ENCODE data around the gene RSRC1.
"Not testable (repeated sequence)": the region's sequence is repeated elsewhere in the genome, so short reads cannot be mapped to it uniquely, and the experiment has no call there.

RSRC1 gene

GRCh38 chr3:158134363-158134762 lies 24.5 kb downstream of the RSRC1 start:
- no peak for DNase-seq

GRCh38 chr3:158140396-158140795 lies 30.5 kb downstream of the RSRC1 start:
- no peak for DNase-seq

- DNase-seq = no peak
Observed at GRCh38 chr3:158148218-158148617, 38.3 kb downstream of the RSRC1 start.

GRCh38 chr3:158152186-158152585 lies 42.3 kb downstream of the RSRC1 start:
- no peak for DNase-seq

GRCh38 chr3:158158969-158159368 lies 49.1 kb downstream of the RSRC1 start:
- no peak for DNase-seq

- no peak for DNase-seq
Observed at GRCh38 chr3:158159714-158160113, 49.8 kb downstream of the RSRC1 start.

- DNase-seq = no peak
Observed at GRCh38 chr3:158160958-158161357, 51.1 kb downstream of the RSRC1 start.

- DNase-seq = no peak
Observed at GRCh38 chr3:158165141-158165655, 55.3 kb downstream of the RSRC1 start.

- no peak for DNase-seq
Observed at GRCh38 chr3:158165730-158166129, 55.8 kb downstream of the RSRC1 start.

- no peak for DNase-seq
Observed at GRCh38 chr3:158166223-158166622, 56.3 kb downstream of the RSRC1 start.

GRCh38 chr3:158167737-158168557 lies 58.1 kb downstream of the RSRC1 start:
- DNase-seq = no peak

- no peak for DNase-seq
Observed at GRCh38 chr3:158169091-158169491, 59.2 kb downstream of the RSRC1 start.

GRCh38 chr3:158181096-158181495 lies 71.2 kb downstream of the RSRC1 start:
- DNase-seq = no peak

GRCh38 chr3:158185711-158186110 lies 75.8 kb downstream of the RSRC1 start:
- no peak for DNase-seq

GRCh38 chr3:158200955-158201354 lies 91.1 kb downstream of the RSRC1 start:
- DNase-seq = no peak

- no peak for DNase-seq
Observed at GRCh38 chr3:158205324-158205723, 95.4 kb downstream of the RSRC1 start.

- no peak for DNase-seq
Observed at GRCh38 chr3:158205994-158206393, 96.1 kb downstream of the RSRC1 start.

GRCh38 chr3:158210067-158210466 lies 100.2 kb downstream of the RSRC1 start:
- DNase-seq = no peak

- no peak for DNase-seq
Observed at GRCh38 chr3:158213461-158213860, 103.6 kb downstream of the RSRC1 start.

- peak; percentile 97 for DNase-seq
Observed at GRCh38 chr3:158217992-158218391, 108.1 kb downstream of the RSRC1 start.

GRCh38 chr3:158220575-158220974 lies 110.7 kb downstream of the RSRC1 start:
- no peak for DNase-seq

GRCh38 chr3:158221426-158221825 lies 111.5 kb downstream of the RSRC1 start:
- DNase-seq = no peak

- no peak for DNase-seq
Observed at GRCh38 chr3:158226429-158226828, 116.5 kb downstream of the RSRC1 start.

- not testable (repeated sequence) for DNase-seq
Observed at GRCh38 chr3:158228942-158229341, 119.1 kb downstream of the RSRC1 start.

- no peak for DNase-seq
Observed at GRCh38 chr3:158233791-158234190, 123.9 kb downstream of the RSRC1 start.

Measured in NCI-H524 treated with DMSO at 0.1 percent for 48 hours (cell line).